HUES64 (cell line): ENCODE data around the gene MMP24.
"Not testable (repeated sequence)": the region's sequence is repeated elsewhere in the genome, so short reads cannot be mapped to it uniquely, and the experiment has no call there.

ENCODE experiments used
- H3K27ac ChIP-seq: 2 replicates; pipeline ENCODE4 v1.7.0; 2013; ENCODE audit warnings: low read depth, low read length, inconsistent platforms
- H3K27me3 ChIP-seq: 2 replicates; pipeline ENCODE4 v1.6.1; 2013; ENCODE audit warnings: mild to moderate bottlenecking, low read length; ENCODE audit not compliant: insufficient read depth
- H3K36me3 ChIP-seq: 2 replicates; pipeline ENCODE4 v1.6.1; 2013; ENCODE audit warnings: mild to moderate bottlenecking, low read length; ENCODE audit not compliant: insufficient read depth
- H3K4me1 ChIP-seq: 2 replicates; pipeline ENCODE4 v1.6.1; 2013; ENCODE audit warnings: mild to moderate bottlenecking, low read length, moderate library complexity; ENCODE audit not compliant: insufficient read depth
- H3K4me3 ChIP-seq: 2 replicates; pipeline ENCODE4 v1.5.1; 2013; ENCODE audit warnings: mild to moderate bottlenecking, low read length, moderate library complexity
- H3K9ac ChIP-seq: 2 replicates; pipeline ENCODE4 v1.6.1; 2013; ENCODE audit warnings: mild to moderate bottlenecking, low read depth, low read length
- H3K9me3 ChIP-seq: 2 replicates; pipeline ENCODE4 v1.6.1; 2013; ENCODE audit warnings: low read depth, low read length; ENCODE audit not compliant: insufficient read depth
- WGBS: fragments of 150-250, 120-280 bp; methylation state at CpG from one replicate; pipeline ENCODE4 v1.1.7; 2013; ENCODE audit warnings: missing lambda C conversion rate; 5-methylcytosine and 5-hydroxymethylcytosine counted together

MMP24 gene

DNA sequence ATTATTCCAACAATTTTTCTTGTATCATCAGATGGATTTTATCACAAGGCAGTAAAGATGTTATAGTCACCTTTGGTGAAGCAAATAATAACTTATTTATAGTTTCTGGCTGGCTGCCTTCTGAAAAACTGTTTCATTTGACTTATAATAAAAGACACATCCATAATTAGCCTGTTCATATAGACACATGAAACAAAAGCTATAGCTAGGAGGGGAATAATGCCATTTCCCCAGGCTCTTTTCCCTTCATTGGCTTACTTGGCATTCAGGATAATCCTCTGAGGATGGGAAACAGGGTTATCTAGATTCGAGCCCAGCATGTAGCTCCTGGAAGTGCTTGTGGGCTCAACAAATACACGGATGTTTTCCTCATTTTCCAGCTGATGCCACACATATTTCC lies 17.5 kb downstream of the MMP24 start:
- peaks cover 9% of the 10 kb centered on the region; the same call in 1 of the 2 replicates for H3K4me1 ChIP-seq
- H3K9ac ChIP-seq, result no peak overlapping the region
- H3K9me3 ChIP-seq, result no peaks in the 10 kb centered on the region
- no peak overlapping the region for H3K4me3 ChIP-seq
- no peaks in the 10 kb centered on the region for H3K27me3 ChIP-seq
- H3K27ac ChIP-seq, result no peak overlapping the region
- H3K36me3 ChIP-seq, result no peaks in the 10 kb centered on the region
- 89% methylated on average over 2 of the region's 2 CpGs for WGBS

DNA sequence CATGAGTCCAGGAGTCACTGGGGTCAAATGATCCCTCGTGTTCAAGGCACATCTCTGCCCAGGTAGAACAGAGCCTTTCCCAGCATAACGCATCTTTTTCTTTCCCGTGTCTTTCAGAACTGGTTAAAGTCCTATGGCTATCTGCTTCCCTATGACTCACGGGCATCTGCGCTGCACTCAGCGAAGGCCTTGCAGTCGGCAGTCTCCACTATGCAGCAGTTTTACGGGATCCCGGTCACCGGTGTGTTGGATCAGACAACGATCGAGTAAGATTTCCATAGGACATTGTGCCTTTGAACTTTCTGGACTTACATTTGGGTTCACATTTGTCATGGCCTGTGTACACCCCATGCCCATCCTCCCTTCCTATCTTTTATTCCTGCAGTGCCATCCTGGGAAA lies 20.2 kb downstream of the MMP24 start:
- 89% methylated on average over 12 of the region's 12 CpGs for WGBS
- Histone ChIP-seq H3K9ac (no peak overlapping the region), H3K9me3 (no peaks in the 10 kb centered on the region), H3K27me3 (no peaks in the 10 kb centered on the region), H3K36me3 (peaks cover 4% of the 10 kb centered on the region; the same call in 1 of the 2 replicates), H3K4me1 (peaks cover 3% of the 10 kb centered on the region; the same call in 1 of the 2 replicates), H3K4me3 (no peak overlapping the region), H3K27ac (no peak overlapping the region)

DNA sequence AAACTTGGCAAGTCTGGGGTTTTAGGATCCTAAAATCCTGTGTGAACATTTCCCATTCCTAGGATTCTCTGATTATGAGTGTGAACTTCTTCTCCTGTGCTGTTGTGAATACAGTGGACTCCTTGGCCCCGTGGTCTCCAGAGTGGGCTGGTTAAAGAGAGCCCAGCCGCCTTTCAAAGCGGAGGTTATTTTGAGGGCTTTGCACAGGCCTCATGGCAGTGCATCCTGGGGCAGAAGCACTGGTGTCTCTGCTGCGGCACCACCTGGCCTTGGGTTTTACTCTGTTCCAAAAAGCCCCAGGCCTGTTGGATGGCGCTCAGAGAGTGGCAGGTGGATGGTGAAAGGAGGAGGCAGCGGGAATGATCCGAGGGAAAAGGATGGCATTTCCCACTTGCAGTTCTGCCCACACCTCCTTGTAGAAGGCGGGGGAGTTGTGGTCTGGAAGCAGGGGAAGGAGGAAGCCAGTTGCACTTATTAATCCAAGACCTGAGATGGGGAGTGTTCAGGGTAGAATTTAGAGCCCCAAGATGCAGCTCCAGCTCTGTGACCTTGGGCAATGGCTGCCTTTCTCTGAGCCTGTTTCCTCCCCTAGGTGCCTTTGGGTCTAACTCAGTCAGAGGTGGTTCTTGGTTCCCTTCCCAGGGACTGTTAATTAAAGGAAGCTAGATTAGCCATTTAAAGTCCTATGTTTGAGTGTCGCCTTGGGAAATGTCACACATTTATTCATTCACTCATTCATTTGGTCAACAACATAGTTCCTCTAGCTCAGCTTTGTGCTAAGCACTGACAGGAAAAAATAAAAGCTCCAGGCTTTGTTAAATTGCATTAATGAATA lies 22.4 kb downstream of the MMP24 start:
- 88% methylated on average over 9 of the region's 9 CpGs for WGBS
- Histone ChIP-seq H3K9ac (no peak overlapping the region), H3K27ac (no peak overlapping the region), H3K4me1 (peaks cover 3% of the 10 kb centered on the region; the same call in 1 of the 2 replicates), H3K9me3 (no peaks in the 10 kb centered on the region), H3K36me3 (peaks cover 8% of the 10 kb centered on the region; the same call in 1 of the 2 replicates), H3K27me3 (no peaks in the 10 kb centered on the region), H3K4me3 (no peak overlapping the region)

DNA sequence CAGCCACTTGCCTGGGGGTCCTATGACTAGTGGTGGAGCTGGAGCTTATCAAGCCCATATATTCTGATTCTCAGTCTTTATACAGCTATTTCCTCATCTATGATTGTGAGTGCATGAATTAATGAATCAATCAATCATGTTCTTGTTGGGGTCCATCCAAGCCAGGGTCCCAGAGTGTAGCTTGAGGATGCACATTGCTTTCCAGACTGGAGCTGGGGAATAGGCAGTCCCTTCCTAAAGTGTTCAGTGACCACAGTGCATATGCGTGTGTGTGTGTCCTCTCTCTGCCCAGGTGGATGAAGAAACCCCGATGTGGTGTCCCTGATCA lies 25.1 kb downstream of the MMP24 start:
- Histone ChIP-seq H3K9me3 (no peaks in the 10 kb centered on the region), H3K36me3 (peaks cover 20% of the 10 kb centered on the region; the same call in 1 of the 2 replicates), H3K27ac (no peak overlapping the region), H3K9ac (no peak overlapping the region), H3K4me3 (no peak overlapping the region), H3K4me1 (peaks cover 3% of the 10 kb centered on the region; the same call in 1 of the 2 replicates), H3K27me3 (no peaks in the 10 kb centered on the region)
- WGBS, result 96% methylated on average over 2 of the region's 2 CpGs

DNA sequence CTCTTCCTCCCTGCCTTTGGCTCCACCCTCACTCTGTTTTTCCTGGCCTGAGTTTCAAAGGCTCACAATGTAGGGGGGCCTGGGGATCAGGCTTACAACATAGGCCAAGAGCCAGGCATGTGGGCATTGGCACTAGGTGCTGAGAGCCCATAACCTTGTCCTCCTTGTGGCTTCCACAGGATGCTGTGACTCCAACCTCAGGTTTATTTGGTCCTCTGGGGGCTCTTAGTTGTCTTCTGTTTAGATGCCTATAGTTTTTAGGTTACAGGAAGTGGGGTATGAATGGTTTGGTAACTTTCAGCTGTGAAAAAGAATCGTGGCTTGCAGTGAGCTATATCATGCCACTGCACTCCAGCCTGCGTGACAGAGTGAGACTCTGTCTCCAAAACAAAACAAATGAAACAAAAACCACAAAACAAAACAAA lies 25.6 kb downstream of the MMP24 start:
- Histone ChIP-seq H3K4me3 (no peak overlapping the region), H3K27me3 (no peaks in the 10 kb centered on the region), H3K9me3 (no peaks in the 10 kb centered on the region), H3K9ac (no peak overlapping the region), H3K4me1 (peaks cover 3% of the 10 kb centered on the region; the same call in 1 of the 2 replicates), H3K27ac (no peak overlapping the region), H3K36me3 (peaks cover 20% of the 10 kb centered on the region; the same call in 1 of the 2 replicates)
- 68% methylated on average over 2 of the region's 2 CpGs for WGBS

DNA sequence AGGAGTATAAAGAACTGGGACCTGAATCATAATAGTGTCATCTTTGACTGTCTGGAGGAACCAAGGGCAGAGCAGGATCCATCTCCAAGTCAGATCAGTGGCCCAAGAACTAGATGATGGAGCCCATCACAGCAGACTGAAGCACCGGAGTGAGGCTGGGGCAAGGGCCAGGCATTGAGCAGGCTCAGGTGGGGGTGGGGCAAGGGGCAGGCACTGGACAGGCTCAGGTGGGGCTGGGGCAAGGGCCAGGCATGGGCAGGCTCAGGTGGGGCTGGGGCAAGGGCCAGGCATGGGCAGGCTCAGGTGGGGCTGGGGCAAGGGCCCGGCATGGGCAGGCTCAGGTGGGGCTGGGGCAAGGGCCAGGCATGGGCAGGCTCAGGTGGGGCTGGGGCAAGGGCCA lies 26.1 kb downstream of the MMP24 start:
- H3K9me3 ChIP-seq, H3K9ac ChIP-seq, H3K4me1 ChIP-seq, H3K27ac ChIP-seq, H3K4me3 ChIP-seq, H3K27me3 ChIP-seq: not testable (repeated sequence)
- H3K36me3 ChIP-seq, result peaks cover 20% of the 10 kb centered on the region; the same call in 1 of the 2 replicates
- WGBS, result 93% methylated on average over 2 of the region's 2 CpGs

DNA sequence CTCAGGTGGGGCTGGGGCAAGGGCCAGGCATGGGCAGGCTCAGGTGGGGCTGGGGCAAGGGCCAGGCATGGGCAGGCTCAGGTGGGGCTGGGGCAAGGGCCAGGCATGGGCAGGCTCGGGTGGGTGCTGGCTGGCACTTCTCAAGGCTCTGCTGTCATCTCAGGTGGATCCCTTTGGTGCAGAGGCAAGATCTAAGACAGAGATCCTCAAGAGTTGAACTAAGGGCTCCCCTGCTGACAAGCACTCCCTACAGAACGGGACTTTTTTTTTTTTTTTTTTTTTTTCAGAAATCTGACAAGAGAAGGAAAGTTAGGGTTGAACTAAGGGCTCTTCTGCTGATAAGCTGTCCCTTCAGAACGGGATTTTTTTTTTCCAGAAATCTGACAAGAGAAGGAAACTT lies 26.5 kb downstream of the MMP24 start:
- H3K4me3 ChIP-seq, result no peak overlapping the region
- 75% methylated on average over 3 of the region's 3 CpGs for WGBS
- no peak overlapping the region for H3K9ac ChIP-seq
- H3K27ac ChIP-seq, result no peak overlapping the region
- peaks cover 3% of the 10 kb centered on the region; the same call in 1 of the 2 replicates for H3K4me1 ChIP-seq
- no peaks in the 10 kb centered on the region for H3K9me3 ChIP-seq
- no peaks in the 10 kb centered on the region for H3K27me3 ChIP-seq
- peaks cover 20% of the 10 kb centered on the region; the same call in 1 of the 2 replicates for H3K36me3 ChIP-seq

DNA sequence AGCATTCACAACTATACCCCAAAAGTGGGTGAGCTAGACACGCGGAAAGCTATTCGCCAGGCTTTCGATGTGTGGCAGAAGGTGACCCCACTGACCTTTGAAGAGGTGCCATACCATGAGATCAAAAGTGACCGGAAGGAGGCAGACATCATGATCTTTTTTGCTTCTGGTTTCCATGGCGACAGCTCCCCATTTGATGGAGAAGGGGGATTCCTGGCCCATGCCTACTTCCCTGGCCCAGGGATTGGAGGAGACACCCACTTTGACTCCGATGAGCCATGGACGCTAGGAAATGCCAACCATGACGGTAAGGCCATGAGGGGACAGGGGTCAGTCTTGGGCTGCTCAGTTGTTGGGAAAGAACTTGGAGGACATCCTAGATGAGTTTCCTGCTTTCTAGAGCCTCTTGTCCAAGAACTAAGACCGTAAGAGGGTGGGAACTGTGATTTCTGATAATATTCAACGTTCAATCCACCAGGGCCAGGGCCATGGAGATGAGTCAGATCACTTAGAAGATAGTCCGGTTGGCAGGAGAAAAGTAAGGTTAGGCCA lies 28.0 kb downstream of the MMP24 start:
- Histone ChIP-seq H3K27ac (no peak overlapping the region), H3K4me3 (no peak overlapping the region), H3K9me3 (no peaks in the 10 kb centered on the region), H3K9ac (no peak overlapping the region), H3K36me3 (peaks cover 20% of the 10 kb centered on the region; the same call in 1 of the 2 replicates), H3K27me3 (no peaks in the 10 kb centered on the region), H3K4me1 (peaks cover 8% of the 10 kb centered on the region)
- 95% methylated on average over 12 of the region's 12 CpGs for WGBS

DNA sequence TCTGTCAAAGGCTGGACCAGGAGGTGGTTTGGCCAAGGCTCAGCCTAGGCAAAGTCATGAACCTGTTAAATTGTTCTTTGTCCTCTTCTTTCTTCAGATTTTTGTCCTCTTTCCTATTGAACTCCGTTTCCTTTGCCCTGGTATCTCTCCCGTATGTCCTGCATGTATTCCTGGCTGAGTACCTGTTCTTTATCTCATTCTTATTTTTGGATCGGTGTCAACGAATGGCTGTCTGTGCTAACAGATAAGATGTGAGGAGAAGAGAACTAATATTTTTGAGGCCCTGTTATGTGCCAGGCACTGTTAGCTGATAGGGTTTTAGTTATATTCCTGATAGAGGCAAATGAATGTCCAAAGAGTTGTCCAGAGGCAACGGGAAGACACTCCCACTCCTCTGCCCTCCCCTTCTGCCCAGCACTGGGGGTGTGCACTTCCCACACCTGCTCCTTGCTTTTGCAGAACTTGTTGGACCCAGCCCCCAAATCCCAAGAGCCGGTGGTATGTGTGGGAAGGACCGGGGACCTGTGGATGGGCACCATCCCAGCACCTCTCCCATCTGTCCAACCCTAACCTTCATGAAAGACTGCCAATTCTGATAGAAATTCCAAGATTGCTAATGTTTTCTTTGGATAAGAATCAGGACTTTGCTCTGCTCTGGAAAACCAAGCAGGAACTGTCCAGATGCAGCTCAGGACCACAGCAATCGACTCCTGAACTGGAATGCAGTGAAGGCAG lies 30.9 kb downstream of the MMP24 start:
- 91% methylated on average over 7 of the region's 8 CpGs for WGBS
- no peak overlapping the region for H3K9ac ChIP-seq
- H3K4me3 ChIP-seq, result no peak overlapping the region
- H3K27me3 ChIP-seq, result no peaks in the 10 kb centered on the region
- no peak overlapping the region for H3K27ac ChIP-seq
- H3K9me3 ChIP-seq, result no peaks in the 10 kb centered on the region
- peaks cover 25% of the 10 kb centered on the region for H3K4me1 ChIP-seq
- H3K36me3 ChIP-seq, result peaks cover 12% of the 10 kb centered on the region; the same call in 1 of the 2 replicates

DNA sequence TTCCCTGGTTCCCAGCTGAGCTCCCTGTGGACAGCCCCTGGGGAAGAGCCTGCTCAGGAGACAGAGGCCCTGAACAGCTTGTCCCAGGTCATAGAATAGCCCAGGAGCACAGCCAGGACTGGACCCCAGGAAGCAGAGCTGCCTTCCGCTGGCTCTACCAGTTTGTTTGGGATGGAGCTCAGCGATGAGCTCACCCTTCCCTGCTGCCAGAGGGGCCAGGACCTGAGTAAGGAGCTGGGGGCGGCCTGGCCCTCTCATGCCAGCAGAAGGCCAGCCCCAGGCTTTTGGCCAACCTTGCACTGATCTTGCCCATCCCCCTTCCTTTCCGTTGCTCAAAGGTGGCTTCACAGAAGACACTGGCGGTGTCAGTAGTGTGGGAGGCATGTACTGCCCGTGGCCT lies 33.9 kb downstream of the MMP24 start:
- Histone ChIP-seq H3K4me1 (peaks cover 42% of the 10 kb centered on the region), H3K36me3 (peaks cover 3% of the 10 kb centered on the region; the same call in 1 of the 2 replicates), H3K27me3 (no peaks in the 10 kb centered on the region), H3K9me3 (no peaks in the 10 kb centered on the region), H3K27ac (peak overlapping the region; percentile 93), H3K4me3 (no peak overlapping the region), H3K9ac (0 out of 2 replicates have a peak overlapping the region, but pooled peaks have one; percentile 10)
- WGBS, result 82% methylated on average over 6 of the region's 6 CpGs

DNA sequence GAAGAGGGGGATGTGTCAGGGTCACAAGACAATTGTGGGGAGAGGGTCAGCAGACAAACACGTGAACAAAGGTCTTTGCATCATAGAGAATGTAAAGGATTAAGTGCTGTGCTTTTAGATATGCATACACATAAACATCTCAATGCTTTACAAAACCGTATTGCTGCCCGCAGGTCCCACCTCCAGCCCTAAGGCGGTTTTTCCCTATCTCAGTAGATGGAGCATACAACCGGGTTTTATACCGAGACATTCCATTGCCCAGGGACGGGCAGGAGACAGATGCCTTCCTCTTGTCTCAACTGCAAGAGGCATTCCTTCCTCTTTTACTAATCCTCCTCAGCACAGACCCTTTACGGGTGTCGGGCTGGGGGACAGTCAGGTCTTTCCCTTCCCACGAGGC lies 35.8 kb downstream of the MMP24 start:
- not testable (repeated sequence) for H3K27me3 ChIP-seq, H3K9me3 ChIP-seq, H3K4me3 ChIP-seq, H3K36me3 ChIP-seq
- Histone ChIP-seq H3K27ac (peak overlapping the region; percentile 93), H3K9ac (peak overlapping the region; percentile 56; the same call in 1 of the 2 replicates), H3K4me1 (peaks cover 42% of the 10 kb centered on the region)
- WGBS, result 5% methylated on average over 7 of the region's 10 CpGs
